ENCODE data around the gene EPB41L4A.

GRCh38 chr5:112257005-112257404 lies 162.1 kb downstream of the EPB41L4A start:
- TF ChIP-seq POLR2A (IDR thresholded peaks at IDR 0.05) (no peak), CTCF (IDR thresholded peaks at IDR 0.05) (no peak)
